Loucy (cell line): Measurements from ENCODE around the gene ZC2HC1B.

ENCODE experiments used
- EZH2phosphoT487 ChIP-seq: fragments of 200-600 bp; IDR thresholded peaks from 2 replicates; pipeline ENCODE4 v1.6.1; 2018; ENCODE audit warnings: antibody characterized with exemption, mild to moderate bottlenecking, moderate library complexity, borderline replicate concordance
- TF ChIP-seq, protein P1 (sequence below): fragments of 200-600 bp; sonication (generic); conservative IDR thresholded peaks from 2 replicates; pipeline ENCODE4 v1.5.1; 2014; ENCODE audit warnings: mild to moderate bottlenecking, antibody characterized with exemption, low read length

- TF ChIP-seq, protein P1, sequence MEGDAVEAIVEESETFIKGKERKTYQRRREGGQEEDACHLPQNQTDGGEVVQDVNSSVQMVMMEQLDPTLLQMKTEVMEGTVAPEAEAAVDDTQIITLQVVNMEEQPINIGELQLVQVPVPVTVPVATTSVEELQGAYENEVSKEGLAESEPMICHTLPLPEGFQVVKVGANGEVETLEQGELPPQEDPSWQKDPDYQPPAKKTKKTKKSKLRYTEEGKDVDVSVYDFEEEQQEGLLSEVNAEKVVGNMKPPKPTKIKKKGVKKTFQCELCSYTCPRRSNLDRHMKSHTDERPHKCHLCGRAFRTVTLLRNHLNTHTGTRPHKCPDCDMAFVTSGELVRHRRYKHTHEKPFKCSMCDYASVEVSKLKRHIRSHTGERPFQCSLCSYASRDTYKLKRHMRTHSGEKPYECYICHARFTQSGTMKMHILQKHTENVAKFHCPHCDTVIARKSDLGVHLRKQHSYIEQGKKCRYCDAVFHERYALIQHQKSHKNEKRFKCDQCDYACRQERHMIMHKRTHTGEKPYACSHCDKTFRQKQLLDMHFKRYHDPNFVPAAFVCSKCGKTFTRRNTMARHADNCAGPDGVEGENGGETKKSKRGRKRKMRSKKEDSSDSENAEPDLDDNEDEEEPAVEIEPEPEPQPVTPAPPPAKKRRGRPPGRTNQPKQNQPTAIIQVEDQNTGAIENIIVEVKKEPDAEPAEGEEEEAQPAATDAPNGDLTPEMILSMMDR, result no peak
- no peak for TF ChIP-seq EZH2phosphoT487
Observed at GRCh38 chr6:143882401-143882930, 18.2 kb downstream of the ZC2HC1B start.
